Ishikawa (cell line): ENCODE data around the gene IER5.

ENCODE experiments used
- CEBPB ChIP-seq: IDR thresholded peaks from 2 replicates; pipeline ENCODE4 v1.6.1; 2012
- CREB1 ChIP-seq: IDR thresholded peaks from 2 replicates; pipeline ENCODE4 v1.6.1; 2012; ENCODE audit warnings: low read depth
- EGR1 ChIP-seq: IDR thresholded peaks from 2 replicates; pipeline ENCODE4 v1.6.1; 2012
- EP300 ChIP-seq: IDR thresholded peaks from 2 replicates; pipeline ENCODE4 v1.6.1; 2012; ENCODE audit warnings: borderline replicate concordance
- FOXM1 ChIP-seq: IDR thresholded peaks from 2 replicates; pipeline ENCODE4 v1.6.1; 2012; ENCODE audit warnings: low read depth, borderline replicate concordance
- NFIC ChIP-seq: IDR thresholded peaks from 2 replicates; pipeline ENCODE4 v1.6.1; 2012
- RAD21 ChIP-seq: IDR thresholded peaks from 2 replicates; pipeline ENCODE4 v1.6.1; 2012; ENCODE audit warnings: low read depth
- TAF1 ChIP-seq: IDR thresholded peaks from 2 replicates; pipeline ENCODE4 v1.6.1; 2012; ENCODE audit warnings: low read depth, mild to moderate bottlenecking
- TCF12 ChIP-seq: IDR thresholded peaks from 2 replicates; pipeline ENCODE4 v1.6.1; 2012; ENCODE audit warnings: low read depth
- TEAD4 ChIP-seq: IDR thresholded peaks from 2 replicates; pipeline ENCODE4 v1.6.1; 2012
- YY1 ChIP-seq: IDR thresholded peaks from 2 replicates; pipeline ENCODE4 v1.6.1; 2012; ENCODE audit warnings: low read depth
- ZBTB7A ChIP-seq: IDR thresholded peaks from 2 replicates; pipeline ENCODE4 v1.6.1; 2012; ENCODE audit warnings: low read depth
- TF ChIP-seq, protein P1 (sequence below): IDR thresholded peaks from 2 replicates; pipeline ENCODE4 v1.6.1; 2012
- TF ChIP-seq, protein P2 (sequence below): IDR thresholded peaks from 2 replicates; pipeline ENCODE4 v1.6.1; 2012
- TF ChIP-seq, protein P3 (sequence below): IDR thresholded peaks from 2 replicates; pipeline ENCODE4 v1.6.1; 2012; ENCODE audit warnings: low read depth, mild to moderate bottlenecking

The IER5 gene

DNA sequence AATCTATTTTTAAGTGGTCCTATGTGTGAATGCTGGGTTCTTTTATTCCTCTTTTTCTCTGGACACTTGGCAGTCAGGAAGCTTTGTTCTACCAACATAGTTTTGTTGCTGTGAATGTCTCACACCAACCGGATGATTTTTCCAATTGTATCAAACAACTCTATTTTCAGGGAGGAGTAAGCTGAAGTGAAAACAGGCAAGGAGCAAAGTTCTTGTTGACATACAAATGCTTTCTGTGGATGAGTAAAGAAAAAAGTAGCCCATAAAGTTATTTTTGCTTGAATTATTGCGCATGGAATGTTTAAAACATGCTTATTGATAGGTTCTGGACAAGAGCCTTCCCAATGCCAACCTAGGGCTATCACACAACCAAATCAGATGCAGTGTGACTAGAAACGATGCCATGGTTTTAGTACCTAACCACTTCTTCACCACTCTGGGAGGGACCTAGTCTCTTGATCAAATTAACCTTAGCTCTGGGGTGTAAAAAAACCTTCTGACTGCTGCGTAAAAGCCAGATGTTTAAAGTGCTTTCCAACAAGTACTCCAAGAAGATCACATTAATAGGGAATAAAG, 4.5 kb downstream of the IER5 start:
- TF ChIP-seq TEAD4 (no peak), TAF1 (no peak), CREB1 (no peak), ZBTB7A (no peak), EP300 (no peak), EGR1 (no peak), TCF12 (no peak), RAD21 (no peak), YY1 (no peak)
- TF ChIP-seq, protein P1, sequence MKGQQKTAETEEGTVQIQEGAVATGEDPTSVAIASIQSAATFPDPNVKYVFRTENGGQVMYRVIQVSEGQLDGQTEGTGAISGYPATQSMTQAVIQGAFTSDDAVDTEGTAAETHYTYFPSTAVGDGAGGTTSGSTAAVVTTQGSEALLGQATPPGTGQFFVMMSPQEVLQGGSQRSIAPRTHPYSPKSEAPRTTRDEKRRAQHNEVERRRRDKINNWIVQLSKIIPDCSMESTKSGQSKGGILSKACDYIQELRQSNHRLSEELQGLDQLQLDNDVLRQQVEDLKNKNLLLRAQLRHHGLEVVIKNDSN: no peak

DNA sequence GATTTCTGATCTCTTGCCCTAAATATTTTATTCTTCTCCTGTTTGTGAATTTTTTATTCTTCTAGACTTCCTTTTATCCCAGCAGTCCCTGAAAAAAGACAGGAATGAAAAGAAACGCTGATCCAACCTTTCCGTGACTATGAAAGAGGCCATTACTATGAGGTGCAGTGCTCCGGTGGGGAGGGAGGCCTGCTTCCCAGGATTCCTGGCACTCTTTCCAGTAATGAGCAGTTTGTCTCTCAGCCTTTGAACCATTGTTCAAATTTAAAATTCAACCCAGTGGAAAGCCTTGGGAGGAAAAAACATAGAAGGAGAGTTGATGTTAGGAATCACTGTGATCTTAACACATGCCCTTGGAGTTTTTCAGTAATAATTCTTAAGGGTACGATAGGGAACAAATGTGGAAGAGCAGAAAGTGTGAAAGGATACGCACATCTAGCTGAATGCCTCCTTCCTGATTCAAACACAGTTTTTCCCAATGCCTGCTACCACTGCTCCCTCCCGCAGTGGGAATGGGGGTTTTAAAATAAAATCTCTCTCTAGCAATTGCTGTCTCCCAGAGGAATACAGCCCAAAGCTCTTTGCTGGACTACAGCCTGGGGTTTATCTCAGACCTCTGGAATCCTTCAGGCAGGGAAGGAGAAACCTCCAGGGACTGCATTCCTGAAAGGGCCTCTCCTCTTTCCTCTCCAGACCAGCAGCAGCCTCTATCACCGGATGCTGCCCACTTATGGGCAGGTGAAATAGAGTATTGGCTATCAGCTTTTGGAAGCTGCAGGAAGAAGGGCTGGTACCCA, 6.1 kb downstream of the IER5 start:
- TF ChIP-seq CREB1: no peak
- TF ChIP-seq TCF12: no peak
- no peak for TF ChIP-seq YY1
- no peak for TF ChIP-seq EP300
- TF ChIP-seq RAD21: no peak
- no peak for TF ChIP-seq FOXM1

DNA sequence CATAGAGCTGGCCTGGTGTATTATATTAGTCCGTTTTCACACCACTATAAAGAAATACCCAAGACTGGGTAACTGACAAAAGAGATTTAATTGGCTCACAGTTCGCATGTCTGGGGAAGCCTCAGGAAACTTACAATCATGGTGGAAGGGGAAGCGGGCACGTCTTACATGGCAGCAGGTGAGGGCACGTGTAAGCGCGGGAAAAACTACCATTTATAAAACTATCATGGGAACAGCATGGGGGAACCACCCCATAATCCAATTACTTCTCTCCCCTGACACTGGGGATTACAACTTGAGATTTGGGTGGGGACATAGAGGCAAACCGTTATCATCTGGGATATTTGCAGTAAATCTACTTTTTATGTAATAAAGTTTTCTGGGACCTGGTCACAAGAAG, 6.8 kb downstream of the IER5 start:
- TF ChIP-seq ZBTB7A (no peak), NFIC (no peak), EGR1 (no peak), EP300 (no peak), YY1 (no peak)

DNA sequence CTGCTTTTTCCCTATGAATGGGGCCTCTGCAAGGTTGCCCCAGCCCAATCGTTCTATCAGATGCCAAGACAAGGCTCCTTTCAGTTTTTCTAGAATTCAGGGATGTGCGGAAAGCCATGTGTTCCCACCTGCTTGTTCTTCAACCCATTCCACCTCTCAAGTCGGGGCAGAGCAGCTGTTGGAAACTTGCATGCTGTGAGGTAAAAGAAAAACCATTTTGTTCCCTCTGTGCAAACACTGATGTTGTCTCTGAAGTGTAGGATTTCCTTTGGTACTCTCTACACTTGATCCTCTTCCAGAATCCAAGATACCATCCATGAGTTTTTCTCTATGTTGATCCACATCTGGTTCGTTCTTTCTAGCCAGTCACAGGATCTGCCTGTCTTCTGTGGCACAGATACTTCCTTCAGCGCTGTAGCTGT, 7.3 kb downstream of the IER5 start:
- TF ChIP-seq ZBTB7A: no peak

DNA sequence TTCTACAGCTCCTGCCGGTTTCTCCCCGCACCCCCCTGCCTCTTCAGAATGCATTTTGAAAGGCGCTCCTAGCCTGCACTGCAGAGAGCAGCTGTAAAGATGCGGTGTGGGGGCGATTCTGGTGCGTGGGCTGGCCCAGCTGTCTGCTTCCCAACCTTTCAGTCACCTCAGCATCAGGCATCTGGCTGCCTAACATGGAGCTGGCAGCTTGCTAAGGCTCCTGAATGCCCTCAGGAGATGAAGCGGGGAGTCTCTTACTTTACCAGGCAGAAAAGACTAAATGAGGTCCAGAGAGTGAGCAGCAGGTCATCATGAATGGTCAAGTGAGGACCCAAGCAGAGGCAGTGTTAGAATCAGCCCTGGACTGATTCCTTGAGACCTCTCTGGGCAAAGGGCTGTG, 8.7 kb downstream of the IER5 start:
- TF ChIP-seq TEAD4 (no peak), YY1 (no peak), CREB1 (no peak), TCF12 (no peak), RAD21 (no peak), EP300 (no peak), NFIC (no peak), EGR1 (no peak)
- TF ChIP-seq, protein P2, sequence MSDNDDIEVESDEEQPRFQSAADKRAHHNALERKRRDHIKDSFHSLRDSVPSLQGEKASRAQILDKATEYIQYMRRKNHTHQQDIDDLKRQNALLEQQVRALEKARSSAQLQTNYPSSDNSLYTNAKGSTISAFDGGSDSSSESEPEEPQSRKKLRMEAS: no peak
- TF ChIP-seq, protein P3, sequence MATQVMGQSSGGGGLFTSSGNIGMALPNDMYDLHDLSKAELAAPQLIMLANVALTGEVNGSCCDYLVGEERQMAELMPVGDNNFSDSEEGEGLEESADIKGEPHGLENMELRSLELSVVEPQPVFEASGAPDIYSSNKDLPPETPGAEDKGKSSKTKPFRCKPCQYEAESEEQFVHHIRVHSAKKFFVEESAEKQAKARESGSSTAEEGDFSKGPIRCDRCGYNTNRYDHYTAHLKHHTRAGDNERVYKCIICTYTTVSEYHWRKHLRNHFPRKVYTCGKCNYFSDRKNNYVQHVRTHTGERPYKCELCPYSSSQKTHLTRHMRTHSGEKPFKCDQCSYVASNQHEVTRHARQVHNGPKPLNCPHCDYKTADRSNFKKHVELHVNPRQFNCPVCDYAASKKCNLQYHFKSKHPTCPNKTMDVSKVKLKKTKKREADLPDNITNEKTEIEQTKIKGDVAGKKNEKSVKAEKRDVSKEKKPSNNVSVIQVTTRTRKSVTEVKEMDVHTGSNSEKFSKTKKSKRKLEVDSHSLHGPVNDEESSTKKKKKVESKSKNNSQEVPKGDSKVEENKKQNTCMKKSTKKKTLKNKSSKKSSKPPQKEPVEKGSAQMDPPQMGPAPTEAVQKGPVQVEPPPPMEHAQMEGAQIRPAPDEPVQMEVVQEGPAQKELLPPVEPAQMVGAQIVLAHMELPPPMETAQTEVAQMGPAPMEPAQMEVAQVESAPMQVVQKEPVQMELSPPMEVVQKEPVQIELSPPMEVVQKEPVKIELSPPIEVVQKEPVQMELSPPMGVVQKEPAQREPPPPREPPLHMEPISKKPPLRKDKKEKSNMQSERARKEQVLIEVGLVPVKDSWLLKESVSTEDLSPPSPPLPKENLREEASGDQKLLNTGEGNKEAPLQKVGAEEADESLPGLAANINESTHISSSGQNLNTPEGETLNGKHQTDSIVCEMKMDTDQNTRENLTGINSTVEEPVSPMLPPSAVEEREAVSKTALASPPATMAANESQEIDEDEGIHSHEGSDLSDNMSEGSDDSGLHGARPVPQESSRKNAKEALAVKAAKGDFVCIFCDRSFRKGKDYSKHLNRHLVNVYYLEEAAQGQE: no peak

DNA sequence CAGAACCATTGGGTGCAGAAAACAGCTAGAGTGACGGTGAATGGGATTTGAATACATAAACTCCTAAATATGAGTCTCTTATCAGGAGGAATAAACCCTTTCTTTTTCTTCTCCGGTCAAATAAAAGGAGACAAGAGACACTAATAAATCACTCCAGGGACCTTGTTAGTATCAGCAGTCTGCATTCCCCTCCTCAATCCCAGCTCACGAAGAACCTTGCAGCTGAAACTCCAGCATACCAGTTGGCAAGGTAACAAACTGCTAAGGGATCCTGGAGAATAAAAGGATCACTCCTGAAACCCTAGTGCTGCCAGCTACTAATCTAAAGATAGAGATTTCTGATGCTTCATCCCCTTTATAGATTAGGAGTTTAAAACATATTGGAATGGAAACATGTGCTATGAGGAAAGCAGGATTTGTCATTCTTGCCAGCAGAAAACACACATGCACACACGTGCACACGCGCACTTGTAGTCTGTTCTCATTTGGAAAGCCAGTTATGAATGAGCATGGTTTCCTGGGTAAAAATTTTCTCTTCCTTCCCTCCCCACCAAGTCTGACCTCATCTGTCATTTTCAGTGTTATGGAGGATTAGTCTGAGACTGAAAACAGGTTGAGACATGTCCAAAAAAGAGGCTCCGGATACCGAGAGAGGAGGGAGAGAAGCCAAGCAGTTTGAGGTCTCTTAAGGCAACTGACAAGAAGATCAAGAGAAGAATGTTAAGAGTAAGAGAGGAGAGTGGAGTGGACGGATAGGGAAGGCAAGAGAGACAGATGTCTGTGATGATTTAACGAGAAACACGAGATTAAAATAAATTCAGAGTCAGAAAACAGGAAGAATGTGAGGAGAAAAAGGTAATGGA, 10.9 kb downstream of the IER5 start:
- no peak for TF ChIP-seq ZBTB7A
- no peak for TF ChIP-seq CREB1
- no peak for TF ChIP-seq YY1
- TF ChIP-seq, protein P2: no peak
- TF ChIP-seq EP300: no peak
- TF ChIP-seq, protein P1: no peak

DNA sequence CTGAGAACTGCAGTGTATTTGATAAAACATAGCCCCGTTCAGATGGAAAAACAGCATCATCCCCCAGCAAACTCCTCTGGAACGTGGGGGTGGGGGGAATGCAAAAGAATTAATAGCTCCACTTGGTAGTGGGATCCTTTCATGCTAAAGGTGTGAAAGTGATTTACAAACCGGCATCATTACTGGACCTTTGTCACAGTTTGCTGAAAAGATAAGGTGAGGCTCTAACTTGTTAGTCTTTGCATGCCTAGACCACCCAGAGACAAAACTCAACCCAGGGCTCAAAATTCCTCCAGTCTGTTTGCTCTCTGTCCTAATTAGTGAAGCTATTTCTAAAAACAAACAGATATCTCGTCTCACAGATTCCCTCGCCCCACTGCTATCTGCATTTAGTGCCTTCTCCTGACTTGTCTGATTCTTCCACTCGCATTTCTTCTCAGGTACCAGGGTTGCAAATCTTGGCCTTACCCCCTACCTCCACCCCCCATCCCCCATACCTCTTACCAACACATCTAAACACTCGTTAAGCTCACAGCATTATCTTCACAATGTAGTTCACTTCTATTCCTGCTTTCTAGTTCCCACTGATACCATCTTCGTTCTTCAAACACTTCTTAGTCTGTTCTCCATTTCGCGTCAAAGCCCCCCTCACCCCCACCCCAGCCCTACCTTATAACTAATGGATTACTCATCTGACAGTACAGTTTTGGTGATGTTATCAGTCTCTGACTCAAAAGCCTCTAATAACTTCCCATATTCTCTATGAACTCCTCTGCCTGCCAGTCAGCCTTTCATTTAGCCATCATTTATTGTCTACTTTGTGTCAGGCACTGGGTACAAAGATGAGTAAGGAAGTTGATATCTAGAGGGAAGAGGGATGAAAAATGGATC, 11.8 kb downstream of the IER5 start:
- TF ChIP-seq CEBPB (no peak), EGR1 (no peak), ZBTB7A (no peak), FOXM1 (no peak), RAD21 (no peak), CREB1 (no peak), EP300 (no peak), TEAD4 (no peak), TAF1 (no peak), NFIC (no peak), YY1 (no peak)
- TF ChIP-seq, protein P1: no peak
- TF ChIP-seq, protein P3: no peak
- TF ChIP-seq, protein P2: no peak
